ENCODE measurements around the gene BRD3OS.
A peak's percentile ranks its signal among the peaks of the same experiment; 100 is the strongest.

BRD3OS gene

GRCh38 chr9:134007150-134007549 lies 18.1 kb upstream of the BRD3OS start:
- DNase-seq: no peak

GRCh38 chr9:134007571-134007970 lies 17.7 kb upstream of the BRD3OS start:
- no peak for DNase-seq

GRCh38 chr9:134010310-134011173 lies 14.7 kb upstream of the BRD3OS start:
- DNase-seq: no peak

- DNase-seq: no peak
Measured at GRCh38 chr9:134011401-134011800, 13.9 kb upstream of the BRD3OS start.

- no peak for DNase-seq
Measured at GRCh38 chr9:134014946-134015345, 10.3 kb upstream of the BRD3OS start.

- no peak for DNase-seq
Measured at GRCh38 chr9:134024214-134024792, 978 bp upstream of the BRD3OS start.

GRCh38 chr9:134025606-134026541 lies 593 bp downstream of the BRD3OS start:
- DNase-seq: peak; percentile 7

GRCh38 chr9:134026581-134026980 lies 1.3 kb downstream of the BRD3OS start:
- no peak for DNase-seq

- DNase-seq: no peak
Measured at GRCh38 chr9:134026981-134027380, 1.7 kb downstream of the BRD3OS start.

GRCh38 chr9:134027561-134027960 lies 2.3 kb downstream of the BRD3OS start:
- DNase-seq: no peak

- no peak for DNase-seq
Measured at GRCh38 chr9:134028076-134028475, 2.8 kb downstream of the BRD3OS start.

GRCh38 chr9:134028575-134029247 lies 3.4 kb downstream of the BRD3OS start:
- no peak for DNase-seq

- DNase-seq: no peak
Measured at GRCh38 chr9:134029248-134030226, 4.3 kb downstream of the BRD3OS start.

GRCh38 chr9:134030821-134031470 lies 5.7 kb downstream of the BRD3OS start:
- DNase-seq: no peak

GRCh38 chr9:134031783-134032182 lies 6.5 kb downstream of the BRD3OS start:
- DNase-seq: no peak

GRCh38 chr9:134032456-134033222 lies 7.4 kb downstream of the BRD3OS start:
- DNase-seq: no peak

GRCh38 chr9:134033516-134034214 lies 8.4 kb downstream of the BRD3OS start:
- DNase-seq: no peak

GRCh38 chr9:134034215-134035040 lies 9.1 kb downstream of the BRD3OS start:
- no peak for DNase-seq
